T-helper 1 cell (primary cell): ENCODE measurements around the gene FAM124B.
A peak's percentile ranks its signal among the peaks of the same experiment; 100 is the strongest.

Experiments
- DNase-seq, 5 donors: peaks; one replicate each; pipeline ENCODE4 v3.0.0-alpha.2; 2012 to 2020

Gene FAM124B

DNA sequence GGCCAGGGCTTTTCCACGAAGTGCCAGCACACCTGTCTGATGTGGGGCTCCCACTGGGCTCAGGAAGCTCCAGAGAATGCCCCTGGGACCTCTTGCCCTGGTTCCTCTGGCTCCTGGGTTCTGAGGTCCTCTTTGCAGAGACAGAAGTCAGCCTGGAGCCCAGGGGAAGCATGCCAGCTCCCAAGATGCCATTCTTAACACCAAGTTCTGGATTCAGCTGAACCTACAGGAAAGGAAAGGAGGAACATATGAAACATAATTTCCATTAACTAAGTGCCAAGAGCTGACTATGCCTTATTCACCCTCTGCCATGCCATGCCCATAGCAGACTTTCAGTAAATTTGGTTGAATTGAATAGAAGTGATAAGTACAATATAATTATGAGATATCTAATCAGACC lies 21.9 kb downstream of the FAM124B start:
- DNase-seq, result no peak

DNA sequence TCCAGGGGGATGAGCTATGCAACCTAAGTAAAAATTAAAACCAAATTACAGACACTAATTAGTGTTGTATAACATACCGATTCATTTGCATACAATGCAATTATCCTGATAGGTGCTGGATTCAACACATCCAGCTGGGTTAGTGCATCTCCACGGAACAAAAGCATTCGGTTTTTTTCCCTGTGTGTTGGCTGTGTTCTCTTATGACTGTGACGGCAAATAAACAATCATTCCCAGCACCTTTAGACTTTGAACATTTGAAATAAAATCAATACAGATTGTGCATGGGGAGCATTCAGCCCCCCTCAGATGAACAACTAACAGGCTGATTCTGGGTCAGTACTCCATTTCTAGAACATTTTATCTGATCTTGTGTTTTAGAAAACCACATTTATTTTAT lies 22.7 kb downstream of the FAM124B start:
- no peak for DNase-seq

DNA sequence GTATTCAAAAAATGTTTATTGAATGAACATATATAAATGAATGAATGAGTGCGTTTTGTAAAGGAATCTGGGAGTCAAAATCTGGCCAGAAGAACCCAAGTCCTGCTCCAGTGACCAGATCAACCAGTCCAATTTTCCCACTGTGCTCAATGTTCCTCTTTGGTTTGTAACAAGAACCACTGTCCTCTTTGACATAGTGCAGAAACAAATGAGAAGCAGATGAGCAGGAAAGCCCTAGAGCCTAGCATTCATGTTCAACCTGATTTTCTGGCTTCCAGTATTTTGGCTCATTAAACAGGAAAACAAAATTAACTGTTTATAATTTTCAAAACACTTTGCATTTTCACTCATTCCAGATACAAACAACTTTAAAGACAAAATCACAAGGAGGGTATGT lies 23.2 kb downstream of the FAM124B start:
- no peak for DNase-seq

DNA sequence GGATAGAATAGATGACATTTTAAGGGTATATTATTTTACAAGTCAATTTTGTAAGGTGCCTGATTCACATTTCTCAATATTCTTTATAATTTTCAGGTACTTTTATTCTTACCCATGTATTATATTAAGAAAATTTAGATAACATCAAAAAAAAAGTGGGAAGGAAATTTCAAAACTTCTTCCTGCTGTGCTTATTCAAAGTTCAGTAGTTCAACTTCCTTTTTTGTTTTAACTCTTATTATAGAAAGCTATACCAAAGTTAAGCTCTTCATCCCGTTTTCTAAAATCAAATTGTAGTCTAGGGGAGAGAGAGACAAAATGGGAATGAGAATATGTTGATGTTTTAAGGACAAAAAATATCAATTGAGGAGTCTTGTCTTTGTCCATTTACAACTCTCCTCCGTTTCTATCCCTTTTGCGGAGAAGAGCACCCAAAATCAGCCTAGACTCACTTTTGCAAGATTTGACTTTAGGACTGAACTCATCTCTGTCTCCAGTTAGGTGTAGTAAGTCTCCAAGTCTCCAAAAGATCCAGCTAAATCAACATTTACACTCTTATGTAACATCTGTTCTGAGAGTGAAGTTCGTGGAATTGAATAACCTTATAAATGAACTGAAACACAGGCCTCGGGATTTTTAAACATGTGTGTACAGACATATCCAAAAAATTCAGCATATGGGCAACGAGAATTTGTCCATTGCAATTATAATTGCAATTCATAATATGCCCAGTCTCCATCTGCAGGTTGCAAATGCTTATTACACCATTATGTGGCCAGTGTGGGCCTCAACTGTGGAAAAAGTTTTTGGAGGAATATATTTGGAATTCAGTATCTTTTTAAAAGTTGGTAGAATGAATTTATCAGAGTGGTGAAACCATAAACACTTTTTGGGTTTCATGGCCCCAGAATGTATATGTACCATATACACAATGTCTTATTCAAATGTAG lies 23.9 kb downstream of the FAM124B start:
- no peak for DNase-seq

DNA sequence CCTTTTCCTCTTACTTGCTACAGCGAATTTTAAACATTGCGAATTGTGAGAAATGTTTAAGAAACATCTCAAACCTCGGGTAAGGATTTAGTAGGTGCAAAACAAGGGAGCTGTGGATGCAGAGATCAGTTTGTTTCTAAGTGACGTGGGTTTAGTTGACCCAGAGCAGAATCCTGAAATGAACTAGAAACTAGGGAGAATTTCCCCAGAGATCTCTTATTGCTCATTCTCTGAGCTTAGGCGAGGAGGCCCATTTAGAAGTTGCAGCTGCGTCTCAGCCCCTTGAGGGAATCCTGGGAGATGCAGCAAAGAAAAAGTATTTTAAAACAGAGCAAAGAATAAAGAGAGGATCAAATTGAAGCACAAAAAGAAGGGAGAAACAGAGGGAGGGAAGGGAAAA lies 29.3 kb downstream of the FAM124B start:
- DNase-seq, result no peak

DNA sequence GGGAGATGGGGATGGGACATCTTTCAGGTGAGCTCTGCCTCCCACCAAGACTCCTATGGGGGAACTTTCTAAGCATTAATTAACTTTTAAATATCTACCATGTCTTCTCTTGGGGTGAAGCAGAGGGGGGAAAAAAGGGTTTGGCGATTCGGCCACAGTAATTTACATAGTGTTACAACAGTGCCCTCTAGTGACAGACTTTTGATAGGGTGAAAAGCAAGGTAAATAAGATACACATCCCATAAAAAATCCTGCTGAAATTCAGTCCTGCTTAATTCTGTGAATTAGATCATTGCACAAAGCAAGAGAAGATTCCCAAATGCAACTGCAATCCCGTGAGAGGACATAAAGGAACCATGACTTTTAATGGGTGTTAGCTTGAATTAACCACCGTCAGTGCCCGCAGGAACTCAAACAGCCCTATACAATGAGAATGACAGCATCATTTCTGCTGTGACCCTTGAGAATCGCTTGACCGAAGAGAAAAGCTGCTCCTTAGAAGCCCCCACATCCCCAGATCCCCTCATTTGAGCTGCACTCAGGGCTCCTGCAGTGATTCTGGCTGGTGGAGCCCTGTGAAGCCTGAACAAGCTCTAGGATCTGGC lies 32.8 kb downstream of the FAM124B start:
- DNase-seq, result peak in 1 of 5 donors; percentile 22

DNA sequence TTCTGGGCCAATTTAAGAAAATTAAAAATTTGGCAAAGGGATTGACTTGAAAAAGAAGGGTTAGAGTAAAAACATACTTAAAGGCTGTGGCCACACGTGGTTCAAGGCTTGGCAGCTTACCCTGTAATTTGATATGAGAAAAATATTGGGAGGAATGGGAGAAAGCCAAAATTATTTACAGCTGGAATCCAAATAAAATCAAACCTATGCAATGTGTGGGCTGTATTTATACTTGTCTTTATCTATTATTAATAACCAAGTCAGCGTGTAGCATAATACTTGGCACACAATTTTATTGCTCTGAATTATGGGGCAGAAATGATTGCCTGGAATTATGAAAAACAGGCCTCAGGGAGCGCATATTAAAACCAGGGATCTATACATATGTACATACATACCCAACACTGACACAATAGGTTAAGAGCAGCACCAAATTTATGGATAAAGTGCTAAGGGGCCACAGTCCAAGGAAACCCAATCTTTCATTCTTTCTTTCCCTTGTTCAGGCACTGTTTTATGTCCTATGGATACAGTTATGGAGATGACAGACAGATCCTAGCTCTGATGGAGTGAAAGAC lies 35.6 kb downstream of the FAM124B start:
- no peak for DNase-seq

DNA sequence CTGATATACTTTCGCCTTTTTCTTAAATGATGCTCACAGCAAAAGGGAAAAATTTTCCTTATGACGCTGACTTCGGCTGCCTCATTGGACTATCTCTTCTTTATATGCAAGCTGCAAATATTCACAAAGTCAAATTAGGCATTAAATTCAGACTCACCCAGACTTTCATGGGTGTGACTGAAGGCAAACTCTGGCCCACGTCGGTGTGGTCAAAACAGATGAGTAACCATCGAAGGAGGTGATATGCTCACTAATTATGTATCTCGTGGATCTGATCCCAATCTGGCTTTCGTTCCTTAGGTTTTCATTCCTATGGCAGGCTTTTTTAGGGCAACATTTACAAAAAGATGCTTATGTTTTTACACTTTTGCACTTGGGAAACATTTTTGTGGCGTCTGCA lies 36.6 kb downstream of the FAM124B start:
- no peak for DNase-seq

DNA sequence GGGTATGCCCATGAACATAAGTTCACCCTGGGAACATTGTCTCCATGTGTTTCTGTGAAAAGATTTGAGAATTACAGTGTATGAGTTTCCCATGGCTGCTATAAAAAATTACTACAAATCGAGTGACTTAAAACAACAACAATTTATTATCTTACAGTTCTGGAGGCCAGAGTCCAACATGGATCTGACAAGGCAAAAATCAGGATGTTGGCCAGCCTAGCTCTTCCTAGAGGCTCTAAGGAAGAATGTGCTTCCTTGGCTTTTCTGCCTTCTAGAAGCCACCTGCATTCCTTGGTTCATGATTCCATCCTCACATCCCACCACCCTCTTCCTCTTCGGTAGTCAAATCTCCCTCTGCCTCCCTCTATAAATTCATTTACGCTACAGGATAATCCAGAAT lies 38.6 kb downstream of the FAM124B start:
- no peak for DNase-seq

DNA sequence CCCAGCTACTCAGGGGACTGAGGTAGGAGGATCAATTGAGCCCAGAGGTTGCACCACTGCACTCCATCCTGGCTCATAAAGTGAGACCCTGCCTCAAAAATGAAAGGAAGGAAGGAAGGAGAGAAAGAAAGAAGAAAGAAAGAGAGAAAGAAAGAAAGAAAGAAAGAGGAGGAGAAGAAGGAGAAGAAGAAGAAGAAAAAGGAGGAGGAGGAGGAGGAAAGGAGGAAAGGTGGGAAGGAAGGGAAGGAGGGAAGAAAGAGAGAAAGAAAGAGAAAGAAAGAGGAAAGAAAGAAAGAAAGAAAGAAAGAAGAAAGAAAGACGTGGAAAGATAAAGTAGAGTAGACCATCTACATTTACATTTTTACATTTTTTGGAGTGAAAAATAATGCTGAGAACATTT lies 39.8 kb downstream of the FAM124B start:
- no peak for DNase-seq

DNA sequence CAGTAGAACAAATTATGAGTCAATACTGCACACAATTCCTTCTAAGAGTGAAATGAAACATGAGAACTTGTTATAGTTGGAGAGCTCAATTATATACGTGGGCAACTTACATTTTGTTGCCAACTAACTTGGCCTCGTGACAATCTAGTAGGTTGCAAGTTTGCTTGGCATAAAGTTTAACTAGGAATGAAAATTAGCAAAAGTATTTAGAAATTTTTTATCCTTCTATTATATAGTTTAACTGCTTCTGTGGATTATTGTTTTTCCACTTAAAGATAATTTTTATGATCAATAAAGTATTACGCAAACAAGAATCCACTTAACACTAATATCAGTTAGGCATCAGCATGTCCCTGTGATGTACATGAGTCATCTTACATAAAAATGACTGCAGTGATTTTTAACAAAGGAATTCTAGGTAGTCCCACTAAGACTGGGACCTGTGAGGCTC lies 41.1 kb downstream of the FAM124B start:
- no peak for DNase-seq

DNA sequence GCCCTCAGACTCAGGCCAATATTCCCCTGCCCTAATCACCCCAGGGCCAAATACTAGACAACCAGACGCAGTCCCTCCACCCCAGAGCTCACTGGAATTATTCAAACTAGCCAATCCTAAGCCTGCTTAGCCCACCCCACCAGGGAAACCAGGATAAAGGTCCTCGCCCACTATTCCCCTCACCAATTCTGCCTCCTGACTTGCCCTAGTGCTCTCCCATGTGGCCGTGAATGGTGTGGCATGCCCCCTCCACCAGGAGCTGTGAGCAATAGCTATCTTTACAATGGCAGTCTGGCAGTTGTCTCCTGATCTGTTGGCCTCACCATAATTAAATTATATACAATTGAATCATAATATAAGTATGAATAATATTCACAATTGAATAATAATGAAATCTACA lies 42.3 kb downstream of the FAM124B start:
- no peak for DNase-seq

DNA sequence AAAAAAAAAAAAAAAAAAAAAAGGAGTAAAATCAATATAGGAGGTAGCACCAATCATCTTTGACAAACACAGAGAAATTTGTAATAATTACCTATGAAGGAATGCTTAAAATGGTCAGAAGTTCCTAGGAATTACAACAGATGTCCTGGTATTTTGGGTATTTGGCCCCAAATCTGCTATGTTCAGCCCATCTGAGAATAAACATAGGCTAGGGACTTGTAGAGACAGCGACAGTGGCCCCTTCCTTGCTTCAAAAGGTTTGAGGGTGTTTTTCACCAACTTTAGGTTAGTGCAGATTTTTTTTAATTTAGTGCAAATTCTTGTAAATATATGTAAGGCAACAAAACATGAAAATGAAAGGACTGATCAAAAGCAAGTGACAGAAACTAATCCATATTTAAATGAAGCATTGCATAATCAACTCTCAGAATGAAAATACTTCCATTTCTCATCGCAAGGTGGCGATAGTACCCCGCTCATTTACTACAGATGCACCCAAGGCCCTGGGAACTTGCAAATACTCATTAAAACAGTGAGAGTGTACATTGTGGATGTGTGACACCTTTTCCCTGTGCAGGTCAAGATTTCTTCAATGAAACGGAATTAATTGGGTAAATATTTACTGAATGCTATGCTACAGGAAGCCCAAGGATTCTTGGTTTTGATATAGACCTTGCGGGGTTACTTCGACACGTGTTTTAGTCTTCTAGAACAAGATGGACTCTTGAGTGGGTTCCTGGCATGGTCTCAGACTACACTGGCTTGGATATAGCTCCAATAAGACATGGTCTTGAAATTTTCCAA lies 44.6 kb downstream of the FAM124B start:
- peak in 4 of 5 donors; percentile 12 to 54 (median 44) for DNase-seq

DNA sequence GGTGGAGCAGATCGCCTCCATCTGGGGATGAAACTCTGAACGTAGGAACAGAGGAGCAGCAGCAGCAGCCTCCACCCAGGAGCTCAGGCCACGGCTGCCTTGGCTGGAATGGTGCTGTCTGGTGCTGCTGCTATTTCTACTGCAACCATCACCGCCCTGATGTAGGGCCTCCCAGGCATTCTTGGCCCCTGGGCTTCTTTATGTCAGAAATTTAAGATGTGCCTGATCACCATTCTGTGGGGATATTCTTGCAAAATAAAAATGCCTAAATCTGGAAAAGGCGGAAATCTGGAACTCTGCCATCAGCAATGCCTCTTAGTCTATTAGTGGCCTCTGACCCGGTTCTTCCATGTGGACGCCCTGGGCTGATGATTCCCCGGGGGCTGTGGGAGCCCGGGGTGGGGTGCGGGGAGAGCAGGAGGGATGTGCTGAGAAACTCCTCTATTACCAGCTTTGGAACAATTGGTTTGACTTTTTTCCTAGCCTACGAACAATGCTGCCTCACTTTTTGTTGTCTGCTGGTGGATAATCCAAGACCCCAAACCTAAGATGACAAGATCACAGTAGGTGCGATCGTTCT lies 47.2 kb downstream of the FAM124B start:
- DNase-seq, result no peak

DNA sequence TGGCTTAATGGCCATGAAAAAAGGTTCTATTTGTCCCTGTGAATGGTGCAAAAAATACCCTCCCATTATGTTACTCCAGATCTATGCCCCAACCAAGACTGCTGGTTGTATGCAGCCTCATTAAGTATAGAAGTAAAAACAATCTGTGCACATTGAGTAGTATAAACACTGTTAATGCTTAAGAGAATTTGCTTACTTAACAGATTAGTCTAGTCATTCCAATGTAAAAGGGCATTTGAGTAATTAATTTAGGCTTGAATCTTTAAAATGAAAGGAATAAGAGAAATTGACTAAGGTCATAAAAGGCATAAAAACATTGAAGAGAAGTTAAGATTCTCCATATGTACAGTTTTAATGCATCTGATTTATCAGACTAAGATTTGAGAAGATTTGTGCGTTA lies 51.2 kb downstream of the FAM124B start:
- DNase-seq, result no peak

DNA sequence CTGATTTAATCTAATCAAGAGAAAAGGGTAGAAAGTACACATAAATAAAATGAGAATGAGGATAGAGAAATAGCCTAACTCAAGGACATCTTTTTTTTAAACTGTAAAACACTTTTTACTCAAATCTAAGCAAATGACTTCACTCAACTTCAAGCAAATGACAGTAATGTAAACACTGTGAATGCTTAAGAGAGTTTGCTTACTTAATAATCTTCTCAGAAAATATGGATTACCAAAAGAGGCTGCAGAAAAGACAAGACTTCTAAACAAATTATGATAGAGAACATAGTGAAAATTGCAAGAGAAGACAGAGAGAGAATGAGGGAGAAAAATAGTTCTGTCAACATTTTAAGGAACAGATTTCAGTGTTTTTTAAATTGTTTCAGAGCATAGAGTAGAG lies 52.5 kb downstream of the FAM124B start:
- DNase-seq, result no peak

DNA sequence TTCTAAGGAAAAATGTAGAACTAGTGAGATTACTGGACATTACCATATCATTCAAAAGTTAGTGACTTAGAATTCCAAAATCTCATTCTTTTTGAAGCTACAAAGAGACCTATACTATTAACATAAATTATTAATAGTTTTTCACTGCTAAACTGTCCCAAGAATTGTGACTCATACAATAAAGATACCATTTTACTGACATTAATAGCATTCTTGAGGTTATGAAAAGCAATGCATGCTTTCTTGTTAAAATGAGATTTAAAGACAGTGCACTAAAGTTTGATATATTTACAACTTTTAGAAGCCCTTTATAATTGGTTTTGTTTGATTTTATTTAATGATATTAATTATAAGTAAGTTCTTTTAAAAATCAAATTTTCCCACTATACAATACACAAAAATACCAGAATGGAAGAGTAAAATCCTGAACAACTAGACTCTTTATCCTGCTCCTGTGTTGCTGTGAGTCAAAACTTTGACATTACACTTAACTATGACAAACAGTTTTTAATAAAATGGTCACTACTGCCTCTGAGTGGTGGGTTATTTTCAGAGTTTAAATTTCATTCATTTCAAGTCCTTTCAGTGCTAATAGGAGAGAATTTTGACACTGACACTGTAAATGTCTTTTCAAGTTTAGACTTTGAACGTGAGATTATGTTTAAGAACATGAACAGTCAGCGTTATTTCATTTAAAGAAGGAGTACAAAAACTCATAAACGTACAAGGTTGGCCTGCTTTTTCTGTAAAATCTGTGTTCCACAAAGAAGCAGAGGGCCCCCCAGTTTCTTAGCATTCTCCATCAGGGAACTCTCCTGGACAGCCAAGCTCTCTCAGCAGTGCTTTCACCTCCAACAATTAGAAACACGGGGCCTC lies 54.5 kb downstream of the FAM124B start:
- no peak for DNase-seq

DNA sequence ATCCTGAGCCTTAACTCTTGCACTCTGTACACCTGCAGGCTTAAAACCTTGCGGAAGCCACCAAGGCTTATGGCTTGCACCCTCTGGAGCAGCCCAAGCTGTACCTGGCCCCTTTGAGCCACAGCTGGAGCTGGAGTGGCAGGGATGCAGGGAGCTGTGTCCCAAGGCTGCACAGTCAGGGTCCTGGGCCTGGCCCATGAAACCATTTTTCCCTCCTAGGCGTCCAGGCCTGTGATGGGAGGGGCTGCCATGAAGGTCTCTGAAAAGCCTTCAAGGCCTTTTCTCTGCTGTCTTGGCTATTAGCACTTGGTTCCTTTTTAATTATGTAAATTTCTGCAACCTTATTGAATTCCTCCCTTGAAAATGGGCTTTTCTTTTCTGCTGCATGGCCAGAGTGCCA lies 56.4 kb downstream of the FAM124B start:
- DNase-seq, result no peak

DNA sequence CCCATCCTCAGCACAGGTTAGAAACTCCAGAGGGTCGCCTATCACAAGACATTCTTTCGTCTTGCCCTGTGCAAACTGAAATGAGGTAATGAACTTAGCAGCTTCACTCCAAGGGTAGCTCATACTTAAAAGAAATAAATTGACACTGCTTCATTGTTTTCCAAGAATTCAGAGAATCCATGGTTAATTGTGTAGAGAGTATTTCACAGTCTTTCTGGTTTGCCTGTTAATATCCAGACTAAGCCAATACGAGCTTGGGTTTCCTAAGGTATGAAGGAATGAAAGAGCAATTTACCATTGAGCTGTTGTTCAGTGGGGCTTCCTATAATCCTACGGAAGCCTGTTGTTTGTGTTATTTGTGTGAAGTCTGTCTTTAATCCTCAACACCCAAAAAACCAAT lies 58.7 kb downstream of the FAM124B start:
- DNase-seq, result no peak

DNA sequence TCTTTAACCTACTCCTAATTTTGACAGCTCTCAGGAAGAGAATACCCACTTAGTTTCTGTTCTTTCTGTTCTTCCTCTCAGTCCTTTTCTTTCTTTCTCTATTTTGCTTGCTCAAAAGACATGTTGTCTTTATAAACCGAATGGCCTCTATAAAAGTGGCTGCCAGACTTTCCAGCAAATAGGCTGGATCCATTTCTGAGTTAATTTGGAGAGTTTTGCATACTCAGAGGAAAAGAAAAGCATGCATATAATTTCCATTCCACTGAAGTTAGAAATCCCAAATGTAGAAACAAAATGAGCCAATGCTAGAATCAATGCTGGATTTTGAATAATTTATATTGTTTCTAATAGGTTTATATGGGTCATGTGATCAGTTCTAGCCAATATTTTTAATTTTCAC lies 65.9 kb downstream of the FAM124B start:
- DNase-seq, result no peak

DNA sequence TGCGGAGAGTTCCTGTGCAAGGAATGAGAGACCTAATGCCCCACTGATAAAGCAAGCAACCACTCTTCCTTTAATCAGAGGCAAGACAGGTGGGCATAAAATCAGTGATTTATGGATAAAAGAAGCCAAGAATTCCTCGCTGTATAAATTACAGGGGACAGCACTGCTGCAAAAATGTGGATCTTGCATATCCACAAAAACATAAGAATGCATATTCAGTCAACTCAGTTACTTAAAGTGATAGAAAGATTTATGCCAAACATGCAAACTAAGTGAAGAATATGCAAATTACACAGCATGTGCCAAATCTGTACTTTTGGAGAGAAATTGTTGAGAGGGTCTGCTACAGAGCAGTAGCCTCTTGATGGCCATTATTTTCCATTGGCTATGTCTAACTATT lies 67.2 kb downstream of the FAM124B start:
- DNase-seq, result no peak
